Subcutaneous adipose tissue (tissue), 4 donors: ENCODE results near the gene CSF2RB. TPM values are rescaled to one million over a fixed set of nuclear protein-coding genes. Genes with fewer than 3 reads are reported as not detected.

Source experiments
- total RNA-seq, 4 donors: library from RNA; depleted of rRNA; stranded (reverse); fragments of >200 nt; gene quantifications; one replicate each; pipeline ENCODE4 v1.1.0, GENCODE V29; 2016
- TF ChIP-seq, protein P1 (sequence below): fragments of 450-650 bp; IDR thresholded peaks from one replicate; pipeline ENCODE4 v1.5.1; 2016; ENCODE audit warnings: low read depth, mild to moderate bottlenecking, control low read depth, antibody characterized with exemption, moderate library complexity

Gene CSF2RB
- total RNA-seq, 4 donors from 2014 or later = 5.8 to 11.7 (median 10.5) TPM

DNA sequence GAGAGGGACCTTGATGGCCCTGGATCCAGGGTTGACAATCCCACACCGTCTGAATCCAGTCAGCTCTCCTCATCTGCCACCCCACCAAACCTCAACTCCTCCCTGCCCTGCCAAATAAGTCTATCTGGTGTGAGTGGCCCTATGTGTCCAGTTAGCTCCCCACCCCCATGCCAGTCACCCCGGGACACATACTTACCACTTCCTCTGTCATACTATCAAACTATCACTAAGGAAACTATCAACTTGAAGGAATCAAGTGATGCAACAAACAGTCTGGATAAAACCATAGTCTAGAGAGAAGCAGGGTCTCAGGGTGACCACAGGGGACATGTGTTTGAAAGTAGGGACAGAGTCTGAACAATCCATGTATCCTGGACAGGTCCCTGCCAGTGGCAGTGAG is 13.2 kb upstream of the CSF2RB start:
- TF ChIP-seq, protein P1, sequence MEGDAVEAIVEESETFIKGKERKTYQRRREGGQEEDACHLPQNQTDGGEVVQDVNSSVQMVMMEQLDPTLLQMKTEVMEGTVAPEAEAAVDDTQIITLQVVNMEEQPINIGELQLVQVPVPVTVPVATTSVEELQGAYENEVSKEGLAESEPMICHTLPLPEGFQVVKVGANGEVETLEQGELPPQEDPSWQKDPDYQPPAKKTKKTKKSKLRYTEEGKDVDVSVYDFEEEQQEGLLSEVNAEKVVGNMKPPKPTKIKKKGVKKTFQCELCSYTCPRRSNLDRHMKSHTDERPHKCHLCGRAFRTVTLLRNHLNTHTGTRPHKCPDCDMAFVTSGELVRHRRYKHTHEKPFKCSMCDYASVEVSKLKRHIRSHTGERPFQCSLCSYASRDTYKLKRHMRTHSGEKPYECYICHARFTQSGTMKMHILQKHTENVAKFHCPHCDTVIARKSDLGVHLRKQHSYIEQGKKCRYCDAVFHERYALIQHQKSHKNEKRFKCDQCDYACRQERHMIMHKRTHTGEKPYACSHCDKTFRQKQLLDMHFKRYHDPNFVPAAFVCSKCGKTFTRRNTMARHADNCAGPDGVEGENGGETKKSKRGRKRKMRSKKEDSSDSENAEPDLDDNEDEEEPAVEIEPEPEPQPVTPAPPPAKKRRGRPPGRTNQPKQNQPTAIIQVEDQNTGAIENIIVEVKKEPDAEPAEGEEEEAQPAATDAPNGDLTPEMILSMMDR = no peak

DNA sequence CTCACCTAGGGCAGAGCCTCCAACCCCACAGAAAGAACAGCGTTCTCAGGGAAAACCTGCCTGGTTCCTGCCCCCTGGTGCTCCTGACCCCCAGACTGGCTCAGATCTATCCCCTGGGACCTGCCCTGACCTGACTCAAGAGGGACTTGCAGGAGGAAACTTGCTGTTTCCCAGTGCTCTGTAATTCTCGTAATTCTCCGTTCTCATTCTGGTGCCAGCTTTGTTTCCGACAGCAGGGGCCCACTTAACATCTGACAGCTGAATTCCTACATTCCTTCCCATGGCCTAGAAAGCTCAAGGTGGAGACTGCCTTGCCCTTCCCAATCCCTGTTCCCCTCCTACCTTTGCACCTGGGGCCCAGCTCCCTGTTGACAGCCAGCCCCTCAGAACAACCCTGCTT is 12.5 kb upstream of the CSF2RB start:
- TF ChIP-seq, protein P1 = no peak

DNA sequence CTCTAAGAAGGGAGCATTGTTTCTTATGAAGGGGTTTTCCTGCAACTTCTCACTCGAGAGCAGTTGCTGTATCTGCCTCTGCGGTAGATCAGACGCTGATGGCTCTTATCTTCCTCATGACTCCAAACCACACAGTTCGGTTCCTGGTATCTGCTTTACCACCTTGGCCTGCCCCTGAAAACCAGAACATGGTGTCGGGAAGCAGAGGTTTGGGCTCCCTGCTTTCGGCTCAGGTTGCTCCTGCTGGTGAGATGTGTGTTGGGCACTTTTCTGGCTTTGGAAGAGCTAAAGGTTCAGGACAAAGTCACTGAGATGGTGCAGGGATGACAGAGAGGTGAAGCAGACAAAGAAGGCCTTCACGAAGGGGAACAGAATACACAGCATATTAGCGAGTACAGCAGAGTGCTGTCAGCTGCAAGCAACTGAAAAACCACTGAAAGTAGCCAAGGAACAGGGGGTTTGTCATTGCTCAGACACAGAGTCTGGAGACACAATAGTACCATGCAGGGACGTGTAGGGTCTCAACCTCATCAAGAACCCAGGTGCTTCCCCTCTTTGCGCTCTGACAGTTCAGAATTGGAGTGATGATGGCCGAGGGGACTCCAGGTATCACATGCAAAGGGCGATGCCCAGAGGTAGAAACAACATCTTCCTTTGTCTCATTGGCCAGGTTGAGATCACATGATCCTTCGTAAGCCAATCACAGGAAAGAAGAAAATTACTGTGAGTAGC is 11.9 kb upstream of the CSF2RB start:
- TF ChIP-seq, protein P1 = no peak

DNA sequence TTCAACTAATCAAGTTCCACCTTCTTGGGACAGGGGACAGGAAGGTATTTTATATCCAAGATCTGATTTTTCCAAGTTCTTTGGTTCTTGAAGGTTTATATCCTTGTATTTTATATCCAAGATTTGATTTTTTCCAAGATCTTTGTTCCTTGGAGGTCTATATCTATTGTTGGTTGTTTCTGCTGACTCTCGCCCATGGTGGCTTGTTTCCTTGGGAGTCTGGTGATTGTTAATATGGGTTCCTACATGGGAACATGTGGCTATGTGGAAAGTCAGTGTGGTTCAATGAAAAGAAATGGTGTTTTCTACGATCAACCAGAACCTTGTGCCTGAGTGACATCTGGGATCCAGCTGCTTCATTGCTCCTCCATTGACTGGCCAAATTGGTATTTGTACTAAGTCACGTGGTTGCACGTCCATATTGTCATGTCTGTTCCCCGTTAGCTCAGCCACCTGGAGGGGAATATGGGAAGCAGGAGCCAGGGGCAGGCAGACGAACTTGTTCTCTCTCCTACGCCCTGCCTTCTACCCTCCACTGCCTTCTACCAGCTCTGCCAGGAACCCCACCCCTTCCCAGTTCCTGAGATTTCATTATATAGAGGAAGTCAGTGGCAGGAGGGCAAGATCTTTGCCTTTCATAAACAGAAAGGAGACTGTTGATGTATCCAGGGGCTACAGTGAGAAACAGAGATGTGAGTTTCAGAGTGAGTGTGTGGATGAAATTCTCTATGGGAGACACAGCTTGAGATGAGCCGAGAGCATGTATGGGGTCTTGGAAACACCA is 11.1 kb upstream of the CSF2RB start:
- TF ChIP-seq, protein P1 = no peak

DNA sequence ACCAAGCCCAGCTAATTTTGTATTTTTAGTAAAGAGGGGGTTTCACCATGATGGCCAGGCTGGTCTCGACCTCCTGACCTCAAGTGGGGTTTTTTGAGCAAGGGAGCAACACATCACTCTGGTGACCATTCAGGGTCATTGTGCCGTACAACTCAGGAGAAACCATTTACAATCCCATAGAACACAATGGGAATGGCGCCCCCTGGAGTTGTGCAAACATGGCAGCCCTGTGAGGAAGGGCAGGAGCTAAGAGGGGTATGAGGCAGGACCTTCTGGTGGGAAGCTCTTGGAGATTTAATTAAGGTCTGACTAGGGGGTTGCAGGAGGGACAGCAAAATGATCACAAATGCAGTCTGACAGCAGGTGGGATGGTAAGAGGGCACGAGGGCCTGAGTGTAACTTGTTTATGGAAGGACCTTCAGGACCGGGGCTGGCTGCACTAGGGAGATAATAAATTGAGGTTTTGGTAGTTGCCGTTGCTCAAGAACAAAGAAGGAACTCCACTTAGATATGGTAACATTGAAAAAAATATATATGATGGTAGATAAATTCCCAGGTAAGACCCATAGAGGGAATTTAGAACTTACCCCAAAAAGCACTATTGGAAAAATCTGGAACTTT is 9.1 kb upstream of the CSF2RB start:
- TF ChIP-seq, protein P1 = no peak

DNA sequence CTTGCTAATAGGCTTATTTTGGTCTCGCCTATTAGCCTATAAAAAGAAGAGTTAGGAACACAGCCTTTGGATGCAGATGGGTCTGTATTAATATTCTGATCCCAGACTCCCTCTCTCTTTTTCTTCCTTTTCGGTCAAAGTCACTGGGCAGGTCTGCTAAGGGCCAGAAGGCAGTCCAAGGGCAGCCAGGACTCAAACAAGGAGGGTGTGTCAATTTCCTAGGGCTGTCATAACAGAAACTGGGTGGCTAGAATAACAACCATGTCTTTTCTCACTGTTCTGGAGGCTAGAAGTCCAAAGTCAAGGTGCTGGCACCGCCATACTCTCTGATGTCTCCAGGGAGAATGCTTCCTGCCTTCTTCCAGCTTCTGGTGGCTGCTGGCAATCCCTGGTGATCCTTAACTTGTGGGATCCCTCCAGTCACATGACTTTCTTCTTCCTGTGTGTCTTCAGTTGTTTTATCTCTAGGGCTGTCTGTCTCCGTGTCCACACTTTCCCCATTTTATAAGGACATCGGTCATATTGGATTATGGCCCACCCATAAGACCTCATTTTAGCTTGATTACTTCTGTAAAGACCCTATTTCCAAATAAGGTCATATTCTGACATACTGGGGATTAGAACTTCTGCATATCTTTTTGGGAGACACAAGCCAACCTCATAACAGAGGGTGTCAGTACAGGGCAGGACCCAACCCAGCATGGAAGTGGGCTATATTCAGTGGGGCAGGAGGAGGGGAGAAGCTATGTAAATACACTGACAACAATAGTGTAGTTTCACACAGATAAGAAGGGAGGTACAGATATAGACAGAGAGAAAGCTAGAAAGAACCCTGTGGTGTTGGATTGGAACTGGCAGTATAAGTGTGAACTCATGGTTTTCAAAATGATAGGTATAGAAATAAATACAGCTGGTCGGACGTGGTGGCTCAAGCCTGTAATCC is 5.9 kb upstream of the CSF2RB start:
- TF ChIP-seq, protein P1 = no peak
